HG02981 (cell line): ENCODE measurements around the gene RIMS1.

Experiments used
- ATAC-seq: cut with Tn5 transposase; IDR thresholded peaks from one replicate; pipeline ENCODE4 v1.9.1; 2021; ENCODE audit warnings: mild to moderate bottlenecking, moderate library complexity; ENCODE audit not compliant: unreplicated experiment

The RIMS1 gene

DNA sequence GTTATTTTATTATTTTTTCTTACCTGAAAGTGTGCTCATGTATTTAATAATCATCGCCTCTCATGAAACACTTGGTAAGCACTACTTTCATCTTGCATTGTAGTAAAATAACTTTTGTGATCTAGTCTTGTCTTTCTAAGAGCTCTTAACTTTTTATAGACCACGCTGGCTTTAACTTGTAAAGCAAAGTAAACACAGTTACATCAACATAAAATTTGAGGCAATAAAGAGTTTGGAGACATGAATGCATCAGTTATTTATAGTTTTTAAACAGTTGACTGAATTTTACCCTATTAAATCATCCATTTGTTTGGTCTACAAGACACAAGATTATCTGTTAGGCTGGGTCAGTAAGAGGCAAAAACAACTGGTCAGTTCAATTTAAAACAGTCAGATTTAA is 517.1 kb downstream of the RIMS1 start:
- ATAC-seq = no peak

DNA sequence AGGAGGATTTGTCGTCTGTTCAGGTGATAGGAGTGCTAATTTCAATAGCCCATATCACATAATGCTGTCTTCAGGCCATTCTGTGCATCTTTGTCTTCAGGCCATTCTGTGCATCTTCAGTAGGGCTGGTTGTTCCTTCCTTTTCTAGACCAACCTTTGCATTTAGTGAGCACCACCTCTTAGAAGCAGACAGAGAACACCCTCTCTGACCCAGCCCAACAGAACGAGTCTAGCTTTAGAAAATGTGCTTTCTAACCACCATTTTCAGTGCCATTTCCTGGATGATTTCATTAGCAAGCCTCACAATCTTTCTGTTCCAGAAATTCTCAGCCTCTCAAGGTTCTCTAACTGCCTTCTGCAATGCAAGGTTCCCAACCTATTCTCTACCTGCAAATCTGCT is 520.2 kb downstream of the RIMS1 start:
- no peak for ATAC-seq

DNA sequence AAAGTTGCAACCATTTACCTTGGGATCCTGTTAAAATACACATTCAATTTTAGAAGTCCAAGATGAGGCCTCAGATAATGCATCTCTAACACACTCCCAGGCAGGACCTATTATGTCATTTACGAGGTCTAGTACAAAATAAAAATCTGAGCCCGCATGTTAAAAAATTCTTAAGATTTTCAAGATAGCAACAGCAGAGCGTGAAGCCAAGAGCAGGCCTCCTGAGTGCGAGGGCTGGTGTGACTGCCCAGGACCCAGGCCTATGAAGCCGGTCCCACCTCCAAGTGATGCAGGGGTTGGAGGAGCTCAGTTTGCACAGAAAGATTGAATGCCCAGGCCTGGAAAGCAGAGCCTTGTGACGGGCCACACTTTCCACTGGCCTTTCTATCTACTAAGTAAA is 524.4 kb downstream of the RIMS1 start:
- no peak for ATAC-seq

GRCh38 chr6:72411872-72412708 is 525.7 kb downstream of the RIMS1 start:
- ATAC-seq = peak; percentile 76

GRCh38 chr6:72412709-72413044 is 526.3 kb downstream of the RIMS1 start:
- ATAC-seq = no peak

GRCh38 chr6:72413884-72414283 is 527.5 kb downstream of the RIMS1 start:
- no peak for ATAC-seq

DNA sequence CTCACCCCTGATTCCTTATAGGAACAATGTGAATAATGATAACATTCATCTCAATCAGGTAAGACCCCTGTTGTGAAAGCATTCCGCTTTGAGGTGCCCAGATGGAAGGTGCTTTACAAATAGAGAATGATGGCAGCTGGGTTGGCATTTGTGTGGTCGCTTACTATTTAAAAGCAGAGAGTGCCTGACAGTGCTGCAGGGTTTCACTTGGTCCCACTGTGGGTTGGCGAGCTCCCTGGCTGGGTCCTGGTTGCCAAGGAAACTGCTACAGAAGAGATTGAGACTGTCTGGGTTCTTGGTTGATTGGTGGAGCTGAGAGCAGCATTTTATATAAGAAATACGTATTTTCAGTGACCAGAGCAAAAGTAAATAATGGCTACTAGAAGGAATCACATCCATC is 528.3 kb downstream of the RIMS1 start:
- ATAC-seq = no peak

GRCh38 chr6:72416744-72417465 is 530.6 kb downstream of the RIMS1 start:
- ATAC-seq = no peak

DNA sequence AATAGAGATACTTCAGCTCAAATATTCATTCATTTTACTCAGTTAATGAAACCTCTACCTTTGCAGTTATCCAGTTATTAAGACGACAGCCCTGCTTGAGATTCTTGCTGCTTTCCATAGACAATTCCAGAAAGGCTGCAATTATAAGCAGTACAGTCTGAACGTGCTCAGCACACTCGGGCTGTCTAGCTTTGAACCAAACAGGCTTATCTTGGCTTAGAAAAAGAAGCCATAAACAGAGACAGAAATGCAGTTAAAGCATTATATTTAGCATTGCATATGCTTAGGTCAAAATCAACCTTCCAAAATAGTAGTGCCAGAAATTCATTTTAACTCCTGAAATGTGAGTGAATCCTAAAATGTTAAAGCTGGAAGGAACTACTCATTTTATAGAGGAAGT is 531.4 kb downstream of the RIMS1 start:
- no peak for ATAC-seq

GRCh38 chr6:72418495-72418894 is 532.1 kb downstream of the RIMS1 start:
- ATAC-seq = no peak

DNA sequence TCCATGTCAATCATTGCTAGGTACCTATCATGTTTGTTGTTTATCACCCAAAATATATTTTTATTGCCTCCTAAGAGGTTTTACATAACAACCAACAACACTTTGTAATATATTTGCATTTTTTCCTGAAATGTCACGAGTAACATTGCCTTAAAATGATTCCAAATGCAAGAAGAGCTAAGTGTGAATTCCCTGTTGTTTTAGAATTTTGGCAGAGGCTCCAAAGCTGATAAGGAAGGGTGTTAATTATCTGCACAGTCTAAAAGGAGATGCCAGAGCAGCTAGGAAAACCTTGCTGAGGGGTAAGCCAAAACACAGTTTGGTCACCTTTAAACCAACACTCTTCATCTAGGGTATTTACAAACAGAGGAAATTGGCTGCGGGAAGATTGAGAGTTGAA is 533.6 kb downstream of the RIMS1 start:
- ATAC-seq = no peak

GRCh38 chr6:72420409-72420808 is 534.1 kb downstream of the RIMS1 start:
- no peak for ATAC-seq

- ATAC-seq = no peak
These were observed 535.0 kb downstream of the RIMS1 start for GRCh38 chr6:72421387-72421786.

DNA sequence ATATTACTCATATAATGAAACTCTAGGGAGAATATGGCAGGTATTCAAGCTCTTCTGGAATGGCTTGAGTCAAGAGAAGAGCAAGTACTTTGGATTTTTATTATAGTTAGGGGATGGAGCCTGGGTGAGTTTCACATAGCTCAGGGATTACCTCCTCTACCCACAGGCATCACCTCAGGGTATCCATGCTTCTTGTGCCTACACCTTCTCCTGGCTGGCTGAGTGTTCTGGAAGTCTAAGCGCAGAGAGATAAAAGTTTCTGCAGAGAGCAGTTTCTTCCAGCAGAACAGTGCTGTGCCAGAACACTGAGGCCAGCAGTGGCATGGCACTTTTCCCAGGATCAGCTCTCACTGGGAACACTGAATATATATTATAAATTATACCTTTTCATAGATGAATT is 535.8 kb downstream of the RIMS1 start:
- no peak for ATAC-seq

- ATAC-seq = no peak
These were observed 538.1 kb downstream of the RIMS1 start for GRCh38 chr6:72424476-72424875.

- no peak for ATAC-seq
These were observed 538.8 kb downstream of the RIMS1 start for GRCh38 chr6:72425003-72425681.

- no peak for ATAC-seq
These were observed 554.3 kb downstream of the RIMS1 start for GRCh38 chr6:72440611-72441010.

DNA sequence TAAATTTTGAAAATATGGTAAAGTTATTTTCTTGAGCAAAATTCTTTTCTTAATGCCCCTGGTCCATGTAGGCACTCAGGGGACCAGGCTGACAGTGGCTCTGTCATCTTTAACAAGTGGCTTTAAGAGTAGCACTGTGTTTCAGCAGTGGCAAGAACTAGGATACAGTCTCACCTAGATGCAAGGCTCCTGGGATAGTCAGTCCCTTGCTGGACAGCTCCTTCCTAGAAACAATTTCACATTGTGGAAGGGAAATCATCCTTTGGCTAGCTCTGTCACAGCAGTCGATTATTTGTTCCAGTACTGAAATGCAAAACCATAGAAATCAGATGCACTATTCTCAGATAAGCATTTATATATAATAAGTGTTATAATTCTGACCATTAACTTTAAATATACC is 560.1 kb downstream of the RIMS1 start:
- no peak for ATAC-seq
